ENCODE measurements around the gene UBE2F. TPM values are rescaled to one million over a fixed set of nuclear protein-coding genes. Genes with fewer than 3 reads are reported as not detected.

Gene UBE2F
- total and polyA plus RNA-seq, 2 of the 4 experiments (the other 2 are of a cell fraction) = 44.6 to 59.8 TPM

- no peak overlapping the region for H3K27ac ChIP-seq (ENCODE audit: insufficient read depth, low read length)
- BruUV-seq (replicated peaks) = no TSS peak
- H3K36me3 ChIP-seq (ENCODE audit: control insufficient read depth, insufficient read depth, low read length) = peaks cover 32% of the 10 kb centered on the region
- H3K9me1 ChIP-seq (ENCODE audit: insufficient read depth, low read length) = peaks cover 3% of the 10 kb centered on the region
- no peak overlapping the region for H4K91ac ChIP-seq (ENCODE audit: insufficient read depth, low read depth, low read length)
- no peak overlapping the region for H4K5ac ChIP-seq (ENCODE audit: low read depth, low read length)
- H2BK15ac ChIP-seq (ENCODE audit: low read depth, low read length) = no peak overlapping the region
- no peaks in the 10 kb centered on the region; the same call in 1 of the 2 replicates for H4K20me1 ChIP-seq (ENCODE audit: insufficient read depth, low read length)
- POLR2A ChIA-PET (ENCODE audit: unreplicated experiment) = no interaction called here
- H3K9me3 ChIP-seq (ENCODE audit: control insufficient read depth, insufficient read depth, low read length) = peaks cover 3% of the 10 kb centered on the region; the same call in 1 of the 2 replicates
- H3K14ac ChIP-seq (replicated peaks; ENCODE audit: low read depth, low read length) = no peak overlapping the region
- no peak overlapping the region for H4K8ac ChIP-seq (ENCODE audit: low read depth in 2 of 2, low read length in 2 of 2)
- H3K4me1 ChIP-seq (ENCODE audit: control insufficient read depth, insufficient read depth, low read length) = no peaks in the 10 kb centered on the region
- ATAC-seq (ENCODE audit: low read depth) = no peak
- no peaks in the 10 kb centered on the region for H3K27me3 ChIP-seq (ENCODE audit: control insufficient read depth, insufficient read depth, low read length)
- CTCF ChIA-PET = no interaction called here
- no peak for DNase-seq
- H3K4ac ChIP-seq (ENCODE audit: low read depth, low read length) = no peak overlapping the region
- intact Hi-C loops (cut with micrococcal nuclease) = no loop called here
- no peak overlapping the region for H2AK5ac ChIP-seq (ENCODE audit: low read depth, low read length)
- H3K56ac ChIP-seq (ENCODE audit: extremely low read depth, insufficient read depth, low read length) = no peak overlapping the region
- no peak overlapping the region for H2BK5ac ChIP-seq (ENCODE audit: low read depth, low read length, poor library complexity, severe bottlenecking)
- dilution Hi-C loops (cut with HindIII; ENCODE audit: low sequenced_read_pairs, unreplicated experiment) = no loop called here
- no peak overlapping the region for H3K18ac ChIP-seq (ENCODE audit: low read depth, low read length)
- no peak overlapping the region for H2BK120ac ChIP-seq (ENCODE audit: low read depth, low read length)
- in situ Hi-C loops (cut with MboI; ENCODE audit: low sequenced_read_pairs) = no loop called here
- 100% methylated on average over 1 of the region's 7 CpGs; no CpG with 5 or more reads in 1 of the 2 experiments for WGBS, 2 experiments (ENCODE audit: extremely low coverage in 2 of 2, insufficient read length in 1 of 2)
- no peaks in the 10 kb centered on the region for H3K79me1 ChIP-seq (ENCODE audit: low read depth in 1 of 2, low read length in 2 of 2)
- no peak overlapping the region for H2AK9ac ChIP-seq (replicated peaks; ENCODE audit: low read depth, low read length, poor library complexity)
- no peak overlapping the region for H3K4me2 ChIP-seq (ENCODE audit: low read depth, low read length)
- no peak overlapping the region for H3K4me3 ChIP-seq (ENCODE audit: insufficient read depth, low read depth, low read length)
- H3K9ac ChIP-seq (ENCODE audit: low read depth, low read length) = no peak overlapping the region
- TF ChIP-seq, protein P1, sequence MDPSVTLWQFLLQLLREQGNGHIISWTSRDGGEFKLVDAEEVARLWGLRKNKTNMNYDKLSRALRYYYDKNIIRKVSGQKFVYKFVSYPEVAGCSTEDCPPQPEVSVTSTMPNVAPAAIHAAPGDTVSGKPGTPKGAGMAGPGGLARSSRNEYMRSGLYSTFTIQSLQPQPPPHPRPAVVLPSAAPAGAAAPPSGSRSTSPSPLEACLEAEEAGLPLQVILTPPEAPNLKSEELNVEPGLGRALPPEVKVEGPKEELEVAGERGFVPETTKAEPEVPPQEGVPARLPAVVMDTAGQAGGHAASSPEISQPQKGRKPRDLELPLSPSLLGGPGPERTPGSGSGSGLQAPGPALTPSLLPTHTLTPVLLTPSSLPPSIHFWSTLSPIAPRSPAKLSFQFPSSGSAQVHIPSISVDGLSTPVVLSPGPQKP (IDR thresholded peaks at IDR 0.05; ENCODE audit: borderline replicate concordance, low read depth, low read length) = no peak
- no peak for TF ChIP-seq RAD21 (IDR thresholded peaks at IDR 0.05; ENCODE audit: low read length)
- no peak for TF ChIP-seq SMC3 (IDR thresholded peaks at IDR 0.05; ENCODE audit: low read depth, low read length)
- no peak for TF ChIP-seq MAFK (IDR thresholded peaks at IDR 0.05; ENCODE audit: low read depth, low read length)
- no peak for TF ChIP-seq NFE2L2 (IDR thresholded peaks at IDR 0.05; ENCODE audit: low read depth, low read length)
- TF ChIP-seq, protein P2, sequence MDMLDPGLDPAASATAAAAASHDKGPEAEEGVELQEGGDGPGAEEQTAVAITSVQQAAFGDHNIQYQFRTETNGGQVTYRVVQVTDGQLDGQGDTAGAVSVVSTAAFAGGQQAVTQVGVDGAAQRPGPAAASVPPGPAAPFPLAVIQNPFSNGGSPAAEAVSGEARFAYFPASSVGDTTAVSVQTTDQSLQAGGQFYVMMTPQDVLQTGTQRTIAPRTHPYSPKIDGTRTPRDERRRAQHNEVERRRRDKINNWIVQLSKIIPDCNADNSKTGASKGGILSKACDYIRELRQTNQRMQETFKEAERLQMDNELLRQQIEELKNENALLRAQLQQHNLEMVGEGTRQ (IDR thresholded peaks at IDR 0.05; ENCODE audit: low read depth, low read length) = no peak
- no peak for TF ChIP-seq RFX5 (IDR thresholded peaks at IDR 0.05; ENCODE audit: low read depth, low read length)
- TF ChIP-seq POLR2A (IDR thresholded peaks at IDR 0.05; ENCODE audit: low read depth, low read length) = no peak
- H2AFZ ChIP-seq (replicated peaks; ENCODE audit: low read length, poor library complexity) = no peak overlapping the region
- H3K23ac ChIP-seq (ENCODE audit: low read depth, low read length) = no peak overlapping the region
- no peak overlapping the region for H2BK20ac ChIP-seq (ENCODE audit: low read depth, low read length)
Observed at GRCh38 chr2:238082827-238083226, 116.0 kb downstream of the UBE2F start.
